Osteocyte (in vitro differentiated cells): ENCODE data around the gene PCLAF. TPM values are rescaled to one million over a fixed set of nuclear protein-coding genes. Genes with fewer than 3 reads are reported as not detected.

ENCODE experiments used
- DNase-seq: peaks from one replicate; pipeline ENCODE4 v3.0.0; 2021; ENCODE audit warnings: mixed read lengths; ENCODE audit not compliant: unreplicated experiment; ENCODE audit errors: extremely low spot score
- H3K27ac Mint-ChIP-seq: one replicate; pipeline ENCODE4 v1.8.0; 2021; ENCODE audit warnings: mild to moderate bottlenecking, mixed read lengths; ENCODE audit not compliant: unreplicated experiment
- H3K27me3 Mint-ChIP-seq: one replicate; pipeline ENCODE4 v1.8.0; 2021; ENCODE audit warnings: mixed read lengths; ENCODE audit not compliant: unreplicated experiment
- H3K36me3 Mint-ChIP-seq: one replicate; pipeline ENCODE4 v1.8.0; 2021; ENCODE audit warnings: mixed read lengths; ENCODE audit not compliant: unreplicated experiment
- H3K4me1 Mint-ChIP-seq: one replicate; pipeline ENCODE4 v1.8.0; 2021; ENCODE audit warnings: mixed read lengths; ENCODE audit not compliant: unreplicated experiment
- H3K4me3 Mint-ChIP-seq: one replicate; pipeline ENCODE4 v1.8.0; 2021; ENCODE audit warnings: mild to moderate bottlenecking, moderate library complexity, mixed read lengths; ENCODE audit not compliant: unreplicated experiment
- H3K9me3 Mint-ChIP-seq: one replicate; pipeline ENCODE4 v1.8.0; 2021; ENCODE audit warnings: mixed read lengths; ENCODE audit not compliant: unreplicated experiment
- CTCF ChIP-seq: fragments of 200-600 bp; sonication (generic); IDR thresholded peaks from 2 replicates; pipeline ENCODE4 v1.5.0; 2021; ENCODE audit warnings: antibody characterized with exemption, mild to moderate bottlenecking, moderate library complexity
- total RNA-seq: library from RNA; stranded (reverse); gene quantifications from 2 replicates; pipeline ENCODE4 v1.2.1, GENCODE V29; 2021

Gene PCLAF
- total RNA-seq, 1 donor from 2014 or later, result 12.1 TPM

- Mint-ChIP-seq H3K27me3 (no peaks in the 10 kb centered on the region), H3K4me1 (peaks cover 29% of the 10 kb centered on the region), H3K27ac (no peak overlapping the region), H3K36me3 (peaks cover 7% of the 10 kb centered on the region), H3K9me3 (no peaks in the 10 kb centered on the region), H3K4me3 (no peak overlapping the region)
- no peak for DNase-seq
- TF ChIP-seq CTCF, result no peak
These were observed 37.4 kb downstream of the PCLAF start for GRCh38 chr15:64343841-64344240.

GRCh38 chr15:64343222-64343621 is 38.0 kb downstream of the PCLAF start:
- no peak for DNase-seq
- H3K27me3 Mint-ChIP-seq, result no peaks in the 10 kb centered on the region

GRCh38 chr15:64341961-64342360 is 39.3 kb downstream of the PCLAF start:
- Mint-ChIP-seq H3K4me1 (peaks cover 23% of the 10 kb centered on the region), H3K27ac (no peak overlapping the region), H3K36me3 (peaks cover 4% of the 10 kb centered on the region), H3K27me3 (no peaks in the 10 kb centered on the region), H3K4me3 (no peak overlapping the region), H3K9me3 (no peaks in the 10 kb centered on the region)
- no peak for TF ChIP-seq CTCF
- DNase-seq, result no peak

More at GRCh38 chr15:64343222-64343621, 38.0 kb downstream of the PCLAF start:
- peaks cover 24% of the 10 kb centered on the region for H3K4me1 Mint-ChIP-seq
- H3K36me3 Mint-ChIP-seq, result peaks cover 7% of the 10 kb centered on the region
- H3K4me3 Mint-ChIP-seq, result no peak overlapping the region
- H3K27ac Mint-ChIP-seq, result peak overlapping the region; percentile 1
- no peaks in the 10 kb centered on the region for H3K9me3 Mint-ChIP-seq
- no peak for TF ChIP-seq CTCF

GRCh38 chr15:64340355-64340754 is 40.9 kb downstream of the PCLAF start:
- Mint-ChIP-seq H3K9me3 (no peaks in the 10 kb centered on the region), H3K4me1 (peaks cover 20% of the 10 kb centered on the region), H3K4me3 (no peak overlapping the region), H3K27ac (no peak overlapping the region), H3K27me3 (no peaks in the 10 kb centered on the region), H3K36me3 (peaks cover 4% of the 10 kb centered on the region)
- no peak for TF ChIP-seq CTCF
- no peak for DNase-seq

- Mint-ChIP-seq H3K27ac (no peak overlapping the region), H3K27me3 (no peaks in the 10 kb centered on the region), H3K4me3 (no peak overlapping the region), H3K9me3 (no peaks in the 10 kb centered on the region), H3K4me1 (peaks cover 5% of the 10 kb centered on the region), H3K36me3 (peaks cover 8% of the 10 kb centered on the region)
- no peak for DNase-seq
- no peak for TF ChIP-seq CTCF
These were observed 43.5 kb downstream of the PCLAF start for GRCh38 chr15:64337761-64338160.
